PFSK-1 (cell line): ENCODE results near the gene CFAP299.

Source experiments
- FOXP2 ChIP-seq: optimal IDR thresholded peaks from 2 replicates; pipeline ENCODE3; 2011; ENCODE audit warnings: borderline replicate concordance, control low read depth, inconsistent platforms; ENCODE audit not compliant: insufficient read depth; ENCODE audit errors: extremely low read length, extremely low read depth
- POLR2AphosphoS5 ChIP-seq: IDR thresholded peaks from 2 replicates; pipeline ENCODE4 v1.6.1; 2012; ENCODE audit warnings: low read depth, mild to moderate bottlenecking, control low read depth, low read length, moderate library complexity
- SIN3A ChIP-seq: IDR thresholded peaks from 2 replicates; pipeline ENCODE4 v1.6.1; 2012; ENCODE audit warnings: mild to moderate bottlenecking, low read length, moderate library complexity, borderline replicate concordance; ENCODE audit not compliant: insufficient read depth
- TAF1 ChIP-seq: IDR thresholded peaks from 2 replicates; pipeline ENCODE4 v1.6.1; 2012; ENCODE audit warnings: low read length, control low read depth, borderline replicate concordance; ENCODE audit not compliant: insufficient read depth
- TF ChIP-seq, protein P1 (sequence below), 2 experiments: IDR thresholded peaks; 2 replicates each; pipeline versions ENCODE4 v1.6.1 to v1.8.0; 2011 to 2012; ENCODE audit warnings: low read depth in 2 of 2, low read length in 2 of 2, control low read depth in 1 of 2, inconsistent platforms in 1 of 2, mild to moderate bottlenecking in 1 of 2, moderate library complexity in 1 of 2; ENCODE audit not compliant: insufficient read depth in 1 of 2

CFAP299 gene

DNA sequence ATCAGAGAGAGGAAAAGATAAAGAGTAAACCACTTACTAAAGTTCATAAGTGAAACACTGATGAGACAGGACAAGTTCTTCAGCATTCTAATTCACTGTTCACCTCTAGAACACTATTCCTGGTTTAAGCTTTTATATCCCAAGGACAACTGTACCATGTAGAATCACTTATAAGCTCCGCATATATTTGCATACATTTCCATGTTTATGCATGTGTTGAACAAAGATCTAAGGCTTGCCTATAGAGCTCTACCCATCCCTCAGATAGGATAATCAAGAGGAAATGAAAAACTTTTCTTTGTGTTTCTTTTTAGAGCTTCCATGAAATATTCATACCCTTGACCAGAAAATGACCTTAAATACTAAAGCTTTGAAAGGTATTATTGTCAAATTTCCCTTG, 538.0 kb downstream of the CFAP299 start:
- TF ChIP-seq FOXP2, result no peak
- TF ChIP-seq SIN3A, result no peak
- no peak for TF ChIP-seq TAF1
- TF ChIP-seq, protein P1, sequence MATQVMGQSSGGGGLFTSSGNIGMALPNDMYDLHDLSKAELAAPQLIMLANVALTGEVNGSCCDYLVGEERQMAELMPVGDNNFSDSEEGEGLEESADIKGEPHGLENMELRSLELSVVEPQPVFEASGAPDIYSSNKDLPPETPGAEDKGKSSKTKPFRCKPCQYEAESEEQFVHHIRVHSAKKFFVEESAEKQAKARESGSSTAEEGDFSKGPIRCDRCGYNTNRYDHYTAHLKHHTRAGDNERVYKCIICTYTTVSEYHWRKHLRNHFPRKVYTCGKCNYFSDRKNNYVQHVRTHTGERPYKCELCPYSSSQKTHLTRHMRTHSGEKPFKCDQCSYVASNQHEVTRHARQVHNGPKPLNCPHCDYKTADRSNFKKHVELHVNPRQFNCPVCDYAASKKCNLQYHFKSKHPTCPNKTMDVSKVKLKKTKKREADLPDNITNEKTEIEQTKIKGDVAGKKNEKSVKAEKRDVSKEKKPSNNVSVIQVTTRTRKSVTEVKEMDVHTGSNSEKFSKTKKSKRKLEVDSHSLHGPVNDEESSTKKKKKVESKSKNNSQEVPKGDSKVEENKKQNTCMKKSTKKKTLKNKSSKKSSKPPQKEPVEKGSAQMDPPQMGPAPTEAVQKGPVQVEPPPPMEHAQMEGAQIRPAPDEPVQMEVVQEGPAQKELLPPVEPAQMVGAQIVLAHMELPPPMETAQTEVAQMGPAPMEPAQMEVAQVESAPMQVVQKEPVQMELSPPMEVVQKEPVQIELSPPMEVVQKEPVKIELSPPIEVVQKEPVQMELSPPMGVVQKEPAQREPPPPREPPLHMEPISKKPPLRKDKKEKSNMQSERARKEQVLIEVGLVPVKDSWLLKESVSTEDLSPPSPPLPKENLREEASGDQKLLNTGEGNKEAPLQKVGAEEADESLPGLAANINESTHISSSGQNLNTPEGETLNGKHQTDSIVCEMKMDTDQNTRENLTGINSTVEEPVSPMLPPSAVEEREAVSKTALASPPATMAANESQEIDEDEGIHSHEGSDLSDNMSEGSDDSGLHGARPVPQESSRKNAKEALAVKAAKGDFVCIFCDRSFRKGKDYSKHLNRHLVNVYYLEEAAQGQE (IDR thresholded peaks at IDR 0.05; ENCODE audit: insufficient read depth in 1 of 2, low read depth in 2 of 2, low read length in 2 of 2), result no peak
- no peak for TF ChIP-seq POLR2AphosphoS5

DNA sequence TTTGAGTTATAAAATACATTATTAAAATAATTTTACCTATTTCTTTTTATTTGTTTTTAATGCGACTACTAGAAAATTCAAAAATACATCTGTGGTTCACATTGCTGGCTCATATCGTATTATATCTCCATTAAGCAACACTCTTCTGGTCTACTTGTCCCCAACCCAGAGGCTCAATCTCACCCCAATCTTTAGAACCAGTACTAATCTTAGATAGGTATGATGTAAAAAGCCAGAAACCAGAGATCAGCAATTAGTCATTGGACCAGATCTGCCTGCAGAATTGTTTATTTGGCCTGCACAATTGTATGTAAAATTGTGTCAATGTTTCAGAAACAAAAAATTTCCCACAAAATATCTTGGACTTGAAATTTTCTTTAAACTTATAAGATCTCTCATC, 539.4 kb downstream of the CFAP299 start:
- TF ChIP-seq SIN3A (no peak), FOXP2 (no peak), POLR2AphosphoS5 (no peak)
- TF ChIP-seq, protein P1 (IDR thresholded peaks at IDR 0.05; ENCODE audit: insufficient read depth in 1 of 2, low read depth in 2 of 2, low read length in 2 of 2), result no peak

DNA sequence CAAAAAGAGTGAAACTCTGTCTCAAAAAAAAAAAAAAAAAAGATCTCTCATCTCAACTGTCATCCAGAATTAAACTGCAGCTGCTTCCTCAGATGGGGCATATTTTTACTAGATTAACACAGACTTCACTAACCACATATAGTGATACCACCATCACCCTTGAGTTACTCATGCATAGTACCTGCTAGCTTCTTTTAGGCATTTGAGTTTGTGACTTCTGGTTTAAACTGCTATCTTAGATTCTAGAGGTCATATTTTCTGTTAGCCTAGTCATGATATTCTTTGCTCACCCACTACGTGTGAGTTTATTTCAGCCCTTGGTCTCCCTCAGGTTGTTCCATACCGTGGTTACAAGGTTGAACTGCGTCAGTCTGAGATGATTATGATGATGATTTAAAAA, 540.1 kb downstream of the CFAP299 start:
- TF ChIP-seq, protein P1 (IDR thresholded peaks at IDR 0.05; ENCODE audit: insufficient read depth in 1 of 2, low read depth in 2 of 2, low read length in 2 of 2), result no peak
- TF ChIP-seq SIN3A, result no peak
- no peak for TF ChIP-seq POLR2AphosphoS5
- no peak for TF ChIP-seq FOXP2
- TF ChIP-seq TAF1, result no peak

DNA sequence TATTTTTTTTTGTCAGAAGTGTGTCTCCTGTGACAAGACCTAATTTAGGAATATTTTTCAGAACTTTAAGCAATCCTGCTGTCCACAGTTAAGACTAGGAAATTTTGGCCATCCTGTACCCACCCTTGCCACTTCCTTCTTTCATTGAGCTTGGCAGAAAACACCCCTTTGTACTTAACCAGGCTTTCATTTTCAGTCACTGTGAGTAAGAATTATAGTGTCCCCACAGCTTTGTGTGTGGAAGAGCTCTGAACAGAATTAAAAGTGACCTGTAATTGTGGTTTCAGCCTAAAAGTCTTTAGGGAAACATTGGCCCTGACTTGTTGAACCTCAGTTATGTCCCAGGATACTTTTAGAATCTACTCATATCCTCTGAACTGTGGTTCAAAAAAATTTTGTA, 541.3 kb downstream of the CFAP299 start:
- TF ChIP-seq, protein P1 (IDR thresholded peaks at IDR 0.05; ENCODE audit: insufficient read depth in 1 of 2, low read depth in 2 of 2, low read length in 2 of 2), result no peak
- TF ChIP-seq SIN3A (no peak), FOXP2 (no peak), TAF1 (no peak), POLR2AphosphoS5 (no peak)

DNA sequence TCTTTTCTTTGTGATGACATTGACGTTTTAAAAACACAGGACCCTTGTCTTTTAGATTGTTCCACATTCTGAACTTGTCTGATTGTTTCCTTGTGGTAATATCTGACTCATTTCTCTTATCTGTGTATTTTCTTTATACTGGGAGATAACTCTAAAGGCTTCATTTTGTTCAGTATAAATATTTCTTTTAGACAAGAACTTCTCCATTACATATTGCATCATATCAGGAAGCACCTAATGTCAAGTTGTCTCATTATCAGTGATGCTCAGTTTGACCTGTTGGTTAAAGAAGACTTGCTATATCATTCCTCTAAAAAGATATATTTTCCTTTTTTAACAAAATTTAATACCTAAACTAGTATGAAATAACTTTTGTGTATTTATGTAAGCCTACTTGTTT, 542.7 kb downstream of the CFAP299 start:
- TF ChIP-seq FOXP2, result no peak
- TF ChIP-seq TAF1, result no peak
- TF ChIP-seq SIN3A, result no peak
- TF ChIP-seq, protein P1 (IDR thresholded peaks at IDR 0.05; ENCODE audit: insufficient read depth in 1 of 2, low read depth in 2 of 2, low read length in 2 of 2), result no peak
- TF ChIP-seq POLR2AphosphoS5, result no peak
